HUES64 (cell line): ENCODE results near the gene RPL27A.
"Not testable (repeated sequence)": the region's sequence is repeated elsewhere in the genome, so short reads cannot be mapped to it uniquely, and the experiment has no call there.

ENCODE experiments used
- H3K27ac ChIP-seq: 2 replicates; pipeline ENCODE4 v1.7.0; 2013; ENCODE audit warnings: low read depth, low read length, inconsistent platforms
- H3K27me3 ChIP-seq: 2 replicates; pipeline ENCODE4 v1.6.1; 2013; ENCODE audit warnings: mild to moderate bottlenecking, low read length; ENCODE audit not compliant: insufficient read depth
- H3K36me3 ChIP-seq: 2 replicates; pipeline ENCODE4 v1.6.1; 2013; ENCODE audit warnings: mild to moderate bottlenecking, low read length; ENCODE audit not compliant: insufficient read depth
- H3K4me1 ChIP-seq: 2 replicates; pipeline ENCODE4 v1.6.1; 2013; ENCODE audit warnings: mild to moderate bottlenecking, low read length, moderate library complexity; ENCODE audit not compliant: insufficient read depth
- H3K4me3 ChIP-seq: 2 replicates; pipeline ENCODE4 v1.5.1; 2013; ENCODE audit warnings: mild to moderate bottlenecking, low read length, moderate library complexity
- H3K9ac ChIP-seq: 2 replicates; pipeline ENCODE4 v1.6.1; 2013; ENCODE audit warnings: mild to moderate bottlenecking, low read depth, low read length
- H3K9me3 ChIP-seq: 2 replicates; pipeline ENCODE4 v1.6.1; 2013; ENCODE audit warnings: low read depth, low read length; ENCODE audit not compliant: insufficient read depth
- WGBS: fragments of 150-250, 120-280 bp; methylation state at CpG from one replicate; pipeline ENCODE4 v1.1.7; 2013; ENCODE audit warnings: missing lambda C conversion rate; 5-methylcytosine and 5-hydroxymethylcytosine counted together

Gene RPL27A

DNA sequence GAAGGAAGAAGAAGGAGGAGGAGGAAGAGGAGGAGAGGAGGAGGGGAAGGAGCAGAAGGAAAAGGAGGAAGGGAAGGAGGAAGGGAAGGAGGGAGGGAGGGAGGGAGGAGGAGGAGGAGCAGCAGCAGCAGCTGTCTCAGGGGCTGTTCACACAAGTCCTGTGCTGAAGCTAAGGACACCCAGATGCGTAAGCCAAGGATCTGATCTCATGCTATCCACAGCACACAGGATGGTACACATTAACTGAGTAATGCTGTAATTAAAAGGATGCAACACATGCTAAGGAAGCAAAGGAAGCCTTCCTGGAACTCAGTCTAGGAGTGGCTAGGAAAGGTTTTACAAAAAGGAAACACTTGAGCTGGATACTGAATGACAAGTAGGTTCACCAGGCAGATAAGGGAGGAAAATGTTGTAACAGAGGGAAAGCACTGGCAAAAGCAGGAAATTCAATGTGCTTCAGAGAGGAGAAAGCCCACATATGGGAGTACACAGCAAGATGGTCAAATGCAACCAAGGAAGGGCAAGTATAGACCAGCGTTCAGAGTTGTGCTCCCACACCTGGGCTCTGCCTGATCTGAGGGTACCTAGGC, 32.1 kb upstream of the RPL27A start:
- peaks cover 16% of the 10 kb centered on the region; the same call in 1 of the 2 replicates for H3K36me3 ChIP-seq
- WGBS = 100% methylated on average over 2 of the region's 2 CpGs
- H3K4me3 ChIP-seq = no peak overlapping the region
- no peaks in the 10 kb centered on the region for H3K4me1 ChIP-seq
- H3K9me3 ChIP-seq = no peaks in the 10 kb centered on the region
- no peaks in the 10 kb centered on the region for H3K27me3 ChIP-seq
- H3K9ac ChIP-seq = no peak overlapping the region
- no peak overlapping the region for H3K27ac ChIP-seq

DNA sequence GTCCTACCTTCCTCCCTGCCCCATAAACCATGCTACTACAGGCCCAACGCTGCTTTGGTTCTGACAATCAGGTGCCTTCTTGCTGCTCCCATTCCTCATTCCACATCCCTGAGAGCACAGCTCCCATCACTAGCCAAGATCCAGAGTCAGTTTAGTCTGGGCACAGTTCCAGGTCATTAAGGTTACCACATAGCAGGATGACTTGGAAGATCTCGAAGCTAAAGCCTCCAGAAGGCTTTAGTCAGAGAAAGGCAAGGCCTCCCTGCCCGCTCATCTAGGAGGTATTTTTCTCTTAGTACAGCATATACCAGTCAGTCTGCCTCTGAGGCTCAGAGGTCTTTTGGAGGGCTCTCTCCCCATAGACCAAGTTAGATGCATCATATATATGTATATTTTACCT, 30.5 kb upstream of the RPL27A start:
- WGBS = 89% methylated on average over 3 of the region's 3 CpGs
- no peaks in the 10 kb centered on the region for H3K9me3 ChIP-seq

DNA sequence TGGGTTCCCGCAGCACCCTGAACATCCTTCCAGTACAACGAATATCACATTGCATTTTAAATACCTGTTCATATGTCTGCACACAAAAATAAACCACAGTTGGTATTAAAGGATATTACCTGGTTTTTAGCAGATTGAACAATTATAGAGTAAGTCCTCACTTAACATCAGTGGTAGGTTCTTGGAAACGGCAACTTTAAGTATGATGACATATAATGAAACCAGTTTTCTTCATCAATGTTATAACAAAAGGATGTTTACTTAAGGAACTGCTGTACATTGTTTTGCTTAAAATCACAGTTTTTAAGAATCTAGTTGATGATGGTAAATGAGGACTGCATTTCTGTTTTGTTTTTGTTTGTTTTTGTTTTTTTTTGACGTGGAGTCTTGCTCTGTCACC, 28.1 kb upstream of the RPL27A start:
- WGBS = 85% methylated on average over 4 of the region's 4 CpGs
- H3K27me3 ChIP-seq = no peaks in the 10 kb centered on the region
- H3K4me3 ChIP-seq = no peak overlapping the region
- no peak overlapping the region for H3K9ac ChIP-seq
- H3K27ac ChIP-seq = no peak overlapping the region
- H3K36me3 ChIP-seq = no peaks in the 10 kb centered on the region
- H3K9me3 ChIP-seq = no peaks in the 10 kb centered on the region
- peaks cover 7% of the 10 kb centered on the region; the same call in 1 of the 2 replicates for H3K4me1 ChIP-seq

More for the DNA sequence above, 30.5 kb upstream of the RPL27A start:
- Histone ChIP-seq H3K4me1 (no peaks in the 10 kb centered on the region), H3K4me3 (no peak overlapping the region), H3K27ac (no peak overlapping the region), H3K9ac (no peak overlapping the region), H3K36me3 (peaks cover 5% of the 10 kb centered on the region; the same call in 1 of the 2 replicates), H3K27me3 (no peaks in the 10 kb centered on the region)

DNA sequence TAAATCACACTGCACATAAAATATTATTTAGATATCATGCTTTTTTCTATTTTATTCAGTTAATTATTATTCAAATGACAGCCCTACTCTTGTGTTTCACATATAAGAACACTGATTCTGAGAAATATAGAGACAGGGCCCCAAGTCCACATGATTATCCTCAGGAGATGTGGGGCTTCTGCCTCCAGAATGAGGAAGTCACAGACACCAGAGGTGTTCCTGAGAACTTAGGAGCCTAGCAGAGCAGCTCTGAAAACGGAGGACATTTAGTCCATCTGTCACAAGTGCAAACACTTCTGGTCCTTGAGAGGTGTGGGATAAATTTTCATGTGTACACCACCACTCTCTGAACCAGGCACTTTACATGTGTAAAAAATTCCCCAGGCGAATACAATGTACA, 26.3 kb upstream of the RPL27A start:
- 92% methylated on average over 2 of the region's 2 CpGs for WGBS
- no peak overlapping the region for H3K4me3 ChIP-seq
- H3K4me1 ChIP-seq = peaks cover 7% of the 10 kb centered on the region; the same call in 1 of the 2 replicates
- H3K27ac ChIP-seq = no peak overlapping the region
- H3K9me3 ChIP-seq = no peaks in the 10 kb centered on the region
- no peaks in the 10 kb centered on the region for H3K36me3 ChIP-seq
- no peak overlapping the region for H3K9ac ChIP-seq
- H3K27me3 ChIP-seq = no peaks in the 10 kb centered on the region

DNA sequence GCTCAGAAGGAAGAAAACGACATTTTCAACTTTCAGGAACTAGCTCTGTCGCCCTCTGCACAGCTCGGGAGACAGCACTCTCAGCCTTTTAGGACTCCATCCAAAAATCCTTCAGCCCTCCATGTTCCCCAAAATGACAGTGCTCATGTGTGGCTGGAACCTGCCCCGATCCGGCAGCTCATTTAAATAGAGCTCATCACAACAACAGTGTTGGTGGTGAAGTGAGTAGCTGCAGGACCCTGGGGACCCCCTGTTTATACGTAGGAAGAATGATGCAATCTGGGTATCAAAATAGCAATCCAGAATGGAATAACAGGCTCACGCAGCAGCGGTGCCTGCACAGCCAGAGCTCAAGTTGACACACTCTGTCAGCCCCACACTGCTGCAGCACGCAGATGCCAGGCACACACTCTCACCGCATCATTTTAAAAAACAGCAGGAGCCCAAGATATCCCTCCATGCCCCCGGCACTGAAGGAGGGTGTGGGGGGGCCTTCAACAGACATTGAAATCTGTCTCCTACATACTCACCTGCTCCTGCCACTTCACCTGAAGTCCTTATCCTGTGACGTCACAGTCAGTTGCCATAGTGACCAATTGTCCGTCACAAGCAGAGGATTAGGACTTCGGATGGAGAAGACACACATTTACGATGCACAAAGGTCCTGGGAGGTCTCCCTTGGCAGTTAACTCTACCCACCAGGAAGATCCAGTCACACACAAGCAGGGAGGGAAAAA, 24.1 kb upstream of the RPL27A start:
- 88% methylated on average over 15 of the region's 15 CpGs for WGBS
- H3K9ac ChIP-seq = no peak overlapping the region

DNA sequence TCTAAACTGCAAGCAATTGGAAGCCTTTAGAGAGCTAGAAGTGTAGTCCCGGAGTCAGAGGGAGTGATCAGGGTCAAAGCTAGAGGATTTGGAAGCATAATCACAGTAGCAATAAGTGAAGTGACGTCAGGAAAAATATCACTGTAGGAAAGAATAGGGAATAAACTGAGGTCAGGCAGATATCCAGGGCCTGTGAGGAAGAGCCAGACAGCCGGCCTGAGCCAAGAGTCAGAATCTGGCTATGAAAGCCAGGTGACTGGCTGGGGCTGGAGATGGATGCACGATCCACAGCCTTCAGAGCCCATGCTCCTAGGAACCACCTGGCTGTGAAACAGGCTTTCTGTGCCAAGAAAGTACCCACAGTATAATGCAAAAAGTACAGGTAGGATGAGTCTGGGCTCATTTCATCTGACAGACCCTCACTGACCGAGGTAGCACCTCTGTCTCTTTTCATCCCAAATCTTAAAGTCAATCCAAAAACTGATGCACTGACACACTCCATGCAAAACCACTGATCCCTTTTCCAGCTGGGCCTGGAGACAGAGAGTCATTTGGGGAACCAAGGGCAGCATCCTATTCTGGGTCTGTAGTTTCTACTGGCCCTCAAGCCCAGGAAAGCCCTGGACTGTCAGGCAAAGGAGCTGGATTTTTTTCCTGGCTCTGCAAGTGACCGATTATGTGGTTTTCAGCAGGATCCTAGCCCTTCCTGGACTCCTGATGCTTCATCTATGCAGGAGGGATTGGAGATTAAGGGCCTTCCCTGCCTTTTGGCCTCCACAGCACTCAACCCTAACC, 21.4 kb upstream of the RPL27A start:
- Histone ChIP-seq H3K36me3 (no peaks in the 10 kb centered on the region), H3K9ac (no peak overlapping the region), H3K9me3 (no peaks in the 10 kb centered on the region), H3K4me3 (no peak overlapping the region), H3K27me3 (no peaks in the 10 kb centered on the region), H3K4me1 (peaks cover 12% of the 10 kb centered on the region; the same call in 1 of the 2 replicates), H3K27ac (no peak overlapping the region)
- 90% methylated on average over 6 of the region's 6 CpGs for WGBS

More for the DNA sequence above, 24.1 kb upstream of the RPL27A start:
- Histone ChIP-seq H3K27me3 (no peaks in the 10 kb centered on the region), H3K36me3 (no peaks in the 10 kb centered on the region), H3K27ac (no peak overlapping the region), H3K4me3 (no peak overlapping the region), H3K9me3 (no peaks in the 10 kb centered on the region), H3K4me1 (peaks cover 12% of the 10 kb centered on the region; the same call in 1 of the 2 replicates)

DNA sequence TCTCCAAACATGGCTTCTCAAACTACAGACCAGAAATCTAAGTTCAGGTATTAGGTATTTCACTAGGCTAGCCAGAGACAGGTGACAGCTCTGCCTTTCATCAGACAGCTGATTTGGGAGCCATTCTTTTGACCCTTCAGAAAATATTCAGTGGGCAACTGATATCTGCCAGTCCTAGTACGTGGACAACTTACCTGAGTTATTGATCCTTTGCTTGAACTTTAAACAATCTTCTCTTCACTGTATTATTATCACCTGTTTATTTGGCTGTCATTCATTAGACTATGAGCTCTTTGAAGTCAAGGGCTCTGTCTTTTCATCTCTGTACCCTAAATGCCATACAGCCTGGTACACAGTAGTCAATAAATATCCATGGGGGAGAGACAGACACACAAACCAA, 17.4 kb upstream of the RPL27A start:
- Histone ChIP-seq H3K9me3 (no peaks in the 10 kb centered on the region), H3K36me3 (no peaks in the 10 kb centered on the region; the same call in 1 of the 2 replicates), H3K4me3 (no peak overlapping the region), H3K27me3 (no peaks in the 10 kb centered on the region), H3K9ac (no peak overlapping the region), H3K4me1 (peaks cover 5% of the 10 kb centered on the region; the same call in 1 of the 2 replicates), H3K27ac (no peak overlapping the region)
- 96% methylated on average over 1 of the region's 1 CpG for WGBS

DNA sequence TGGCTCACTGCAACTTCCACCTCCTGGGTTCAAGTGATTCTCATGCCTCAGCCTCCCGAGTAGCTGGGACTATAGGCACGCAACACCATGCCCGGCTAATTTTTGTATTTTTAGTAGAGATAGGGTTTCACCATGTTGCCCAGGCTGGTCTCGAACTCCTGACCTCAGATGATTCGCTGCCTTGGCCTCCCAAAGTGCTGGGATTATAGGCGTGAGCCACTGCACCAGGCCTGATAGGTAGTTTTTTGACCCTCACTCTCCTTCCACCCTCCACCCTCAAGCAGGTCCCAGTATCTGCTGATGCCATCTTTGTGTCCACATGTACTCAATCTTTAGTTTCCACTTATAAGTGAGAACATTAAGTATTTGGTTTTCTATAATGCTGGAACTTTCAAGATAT, 12.5 kb upstream of the RPL27A start:
- not testable (repeated sequence) for H3K9me3 ChIP-seq, H3K4me3 ChIP-seq, H3K27me3 ChIP-seq, H3K36me3 ChIP-seq, H3K9ac ChIP-seq, H3K27ac ChIP-seq
- WGBS = 96% methylated on average over 6 of the region's 6 CpGs
- H3K4me1 ChIP-seq = peaks cover 27% of the 10 kb centered on the region

DNA sequence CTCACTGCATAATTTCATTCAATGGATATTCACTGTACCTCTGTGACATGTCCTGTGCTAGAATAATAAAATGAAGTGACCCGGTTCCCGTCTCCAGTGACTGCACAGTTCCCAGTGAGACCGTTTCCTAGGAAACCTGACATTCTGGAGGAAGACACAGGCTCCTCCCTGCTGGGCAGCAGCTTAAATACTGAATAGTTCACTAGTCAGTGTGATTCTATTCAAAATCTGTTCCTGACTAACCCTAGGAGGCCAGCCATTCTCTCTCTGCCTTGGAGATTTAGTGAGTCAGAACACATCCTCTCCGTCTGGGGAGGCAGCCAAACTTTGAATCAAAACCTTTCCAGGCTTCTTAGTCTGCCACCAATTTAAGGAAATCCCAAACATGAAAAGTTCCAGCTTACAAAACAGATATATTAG, 11.4 kb upstream of the RPL27A start:
- peak overlapping the region; percentile 75 for H3K9ac ChIP-seq
- peaks cover 30% of the 10 kb centered on the region for H3K4me1 ChIP-seq
- peak overlapping the region; percentile 96 for H3K27ac ChIP-seq
- H3K27me3 ChIP-seq = no peaks in the 10 kb centered on the region
- H3K36me3 ChIP-seq = no peaks in the 10 kb centered on the region; the same call in 1 of the 2 replicates
- H3K4me3 ChIP-seq = peak overlapping the region; percentile 22; the same call in 1 of the 2 replicates
- H3K9me3 ChIP-seq = no peaks in the 10 kb centered on the region
- 5% methylated on average over 4 of the region's 4 CpGs for WGBS

DNA sequence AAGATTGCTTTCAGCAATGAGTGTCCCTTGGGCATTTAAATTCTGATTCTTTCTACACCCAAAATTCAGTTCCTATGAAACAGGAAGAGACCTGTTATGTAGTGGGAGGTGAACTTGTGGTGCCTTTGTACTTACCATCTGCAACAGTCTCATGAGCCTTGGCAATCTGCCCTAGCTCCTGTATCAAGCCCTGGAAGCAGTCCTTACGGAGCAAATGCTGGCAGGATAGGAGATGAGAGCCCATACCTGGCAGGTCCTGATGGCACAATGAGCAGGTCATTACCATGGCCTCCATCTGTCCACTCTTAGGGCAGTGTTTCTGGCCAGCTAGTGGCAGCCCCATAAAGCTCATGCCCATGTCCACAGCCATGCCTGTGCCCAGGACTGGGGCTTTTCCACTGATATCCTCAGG, 10.9 kb upstream of the RPL27A start:
- 32% methylated on average over 1 of the region's 1 CpG for WGBS
- Histone ChIP-seq H3K4me1 (peaks cover 35% of the 10 kb centered on the region), H3K27me3 (no peaks in the 10 kb centered on the region), H3K4me3 (peak overlapping the region; percentile 5; the same call in 1 of the 2 replicates), H3K27ac (peak overlapping the region; percentile 96), H3K36me3 (no peaks in the 10 kb centered on the region; the same call in 1 of the 2 replicates), H3K9ac (peak overlapping the region; percentile 75), H3K9me3 (no peaks in the 10 kb centered on the region)

DNA sequence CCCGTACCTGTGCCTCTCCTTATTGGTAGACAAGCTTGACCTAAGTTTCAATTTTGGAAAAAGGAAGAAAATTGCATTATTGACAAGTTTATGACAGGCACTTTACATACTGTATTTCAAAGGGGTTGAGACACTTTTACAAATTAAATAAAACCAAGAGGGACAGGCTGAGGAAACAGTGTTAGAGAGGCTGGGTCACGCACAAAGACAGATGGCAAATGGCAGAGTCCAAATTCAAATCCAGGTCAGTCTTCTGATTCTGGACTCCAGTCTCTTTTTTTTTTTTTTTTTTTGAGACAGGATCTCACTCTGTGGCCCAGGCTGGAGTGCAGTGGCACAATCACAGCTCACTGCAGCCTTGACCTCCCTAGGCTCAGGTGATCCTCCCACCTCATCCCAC, 10.2 kb upstream of the RPL27A start:
- H3K36me3 ChIP-seq = no peaks in the 10 kb centered on the region; the same call in 1 of the 2 replicates
- H3K27ac ChIP-seq = peak overlapping the region; percentile 96
- H3K4me3 ChIP-seq = no peak overlapping the region
- peak overlapping the region; percentile 75; the same call in 1 of the 2 replicates for H3K9ac ChIP-seq
- H3K4me1 ChIP-seq = peaks cover 41% of the 10 kb centered on the region
- H3K9me3 ChIP-seq = no peaks in the 10 kb centered on the region
- H3K27me3 ChIP-seq = no peaks in the 10 kb centered on the region
- WGBS = 97% methylated on average over 2 of the region's 2 CpGs
